Liver (tissue), 9 donors: Measurements from ENCODE around the gene SNX9. TPM values are rescaled to one million over a fixed set of nuclear protein-coding genes. Genes with fewer than 3 reads are reported as not detected.

ENCODE experiments used
- DNase-seq: peaks from one replicate; pipeline ENCODE4 v3.0.0-alpha.2; 2017; ENCODE audit warnings: low spot score
- H3K27ac ChIP-seq, 2 donors: one replicate each; pipeline ENCODE4 v1.7.0; 2013; ENCODE audit warnings: inconsistent platforms in 2 of 2, low read length in 2 of 2, control low read depth in 1 of 2, low read depth in 1 of 2, mild to moderate bottlenecking in 1 of 2
- H3K27me3 ChIP-seq, 4 donors: one replicate each; pipeline versions ENCODE4 v1.6.1 to v1.7.0; 2013; ENCODE audit warnings: low read length in 3 of 4, inconsistent platforms in 1 of 4, mild to moderate bottlenecking in 1 of 4, moderate library complexity in 1 of 4; ENCODE audit not compliant: control insufficient read depth in 4 of 4, insufficient read depth in 4 of 4
- H3K36me3 ChIP-seq, 4 donors: one replicate each; pipeline versions ENCODE4 v1.6.1 to v1.7.0; 2013; ENCODE audit warnings: low read length in 3 of 4, mild to moderate bottlenecking in 3 of 4, low read depth in 1 of 4, moderate library complexity in 1 of 4; ENCODE audit not compliant: control insufficient read depth in 4 of 4, insufficient read depth in 3 of 4
- H3K4me1 ChIP-seq, 4 donors: one replicate each; pipeline versions ENCODE4 v1.6.1 to v1.7.0; 2013; ENCODE audit warnings: low read length in 3 of 4, mild to moderate bottlenecking in 3 of 4, moderate library complexity in 1 of 4; ENCODE audit not compliant: control insufficient read depth in 4 of 4, insufficient read depth in 4 of 4
- H3K4me3 ChIP-seq, 3 donors: one replicate each; pipeline versions ENCODE4 v1.6.1 to v1.7.0; 2013; ENCODE audit warnings: low read length in 3 of 3, control low read depth in 1 of 3, low read depth in 1 of 3, mild to moderate bottlenecking in 1 of 3
- H3K9ac ChIP-seq, 2 donors: one replicate each; pipeline ENCODE4 v1.7.0; 2013; ENCODE audit warnings: low read length in 2 of 2, mild to moderate bottlenecking in 2 of 2, moderate library complexity in 2 of 2, control low read depth in 1 of 2, low read depth in 1 of 2
- H3K9me3 ChIP-seq, 4 donors: one replicate each; pipeline versions ENCODE4 v1.6.1 to v1.7.0; 2013; ENCODE audit warnings: low read length in 3 of 4; ENCODE audit not compliant: control insufficient read depth in 4 of 4
- CTCF ChIP-seq: fragments of 150-350 bp; IDR thresholded peaks from 2 replicates; pipeline ENCODE4 v1.5.1; 2017; ENCODE audit warnings: improper control_type of control experiment, low read depth, low read length; ENCODE audit not compliant: missing input control
- FOXA1 ChIP-seq: IDR thresholded peaks from 2 replicates; pipeline ENCODE4 v1.6.1; 2016; ENCODE audit warnings: antibody characterized with exemption
- GABPA ChIP-seq, 2 donors: IDR thresholded peaks in 1 of 2; conservative IDR thresholded peaks in 1 of 2; 2 replicates each; pipeline ENCODE4 v1.6.1; 2016; ENCODE audit warnings: antibody characterized with exemption in 2 of 2, mild to moderate bottlenecking in 1 of 2, moderate library complexity in 1 of 2
- HNF4A ChIP-seq, 2 donors: conservative IDR thresholded peaks; 2 replicates each; pipeline ENCODE4 v1.6.1; 2016; ENCODE audit warnings: antibody characterized with exemption in 2 of 2, mild to moderate bottlenecking in 2 of 2
- HNF4G ChIP-seq: IDR thresholded peaks from 2 replicates; pipeline ENCODE4 v1.6.1; 2016; ENCODE audit warnings: antibody characterized with exemption
- JUND ChIP-seq, 2 donors: IDR thresholded peaks; 2 replicates each; pipeline ENCODE4 v1.6.1; 2016; ENCODE audit warnings: antibody characterized with exemption in 2 of 2
- MAX ChIP-seq: IDR thresholded peaks from 2 replicates; pipeline ENCODE4 v1.6.1; 2016; ENCODE audit warnings: antibody characterized with exemption
- NR2F2 ChIP-seq: IDR thresholded peaks from 2 replicates; pipeline ENCODE4 v1.6.1; 2016; ENCODE audit warnings: antibody characterized with exemption
- RAD21 ChIP-seq, 2 donors: IDR thresholded peaks; 2 replicates each; pipeline ENCODE4 v1.6.1; 2016; ENCODE audit warnings: antibody characterized with exemption in 2 of 2, mild to moderate bottlenecking in 2 of 2
- REST ChIP-seq: IDR thresholded peaks from 2 replicates; pipeline ENCODE4 v1.6.1; 2016; ENCODE audit warnings: antibody characterized with exemption, mild to moderate bottlenecking
- RXRA ChIP-seq, 2 donors: IDR thresholded peaks; 2 replicates each; pipeline ENCODE4 v1.6.1; 2017 to 2018; ENCODE audit warnings: antibody characterized with exemption in 2 of 2, mild to moderate bottlenecking in 1 of 2
- SP1 ChIP-seq: IDR thresholded peaks from 2 replicates; pipeline ENCODE4 v1.6.1; 2018; ENCODE audit warnings: antibody characterized with exemption, mild to moderate bottlenecking
- TAF1 ChIP-seq: conservative IDR thresholded peaks from 2 replicates; pipeline ENCODE4 v1.6.1; 2016; ENCODE audit warnings: antibody characterized with exemption, mild to moderate bottlenecking
- YY1 ChIP-seq: IDR thresholded peaks from 2 replicates; pipeline ENCODE4 v1.6.1; 2016; ENCODE audit warnings: antibody characterized with exemption, mild to moderate bottlenecking
- ZBTB33 ChIP-seq: IDR thresholded peaks from 2 replicates; pipeline ENCODE4 v1.6.1; 2016; ENCODE audit warnings: antibody characterized with exemption
- WGBS: extraction: QIAGEN DNeasy Blood & Tissue Kit; methylation state at CpG from one replicate; pipeline ENCODE4 v1.1.7; 2013; 5-methylcytosine and 5-hydroxymethylcytosine counted together
- polyA plus RNA-seq, 2 donors: library from polyadenylated mRNA; stranded (reverse) in 1 of 2; unstranded in 1 of 2; fragments of 200-250 nt in 1 of 2; fragments of >200 nt in 1 of 2; fragmentation: Nextera tagmentation in 1 of 2; extraction: Ambion mirVana in 1 of 2; gene quantifications; one replicate each; pipeline versions ENCODE4 v1.2.1 to v1.2.3, GENCODE V29; 2013 to 2015
- total RNA-seq, 2 donors: library from RNA; depleted of rRNA; stranded (reverse); fragments of >200 nt; gene quantifications; one replicate each; pipeline ENCODE4 v1.2.3, GENCODE V29; 2014
- donor health status: healthy.
- donor health status: healthy.
- donor health status: healthy.
- donor health status: healthy.
- donor health status: healthy.

The SNX9 gene
- total and polyA plus RNA-seq, 4 donors: 16.4 to 31.0 (median 22.3) TPM

- TF ChIP-seq REST: no peak
- no peak for TF ChIP-seq RAD21 (IDR thresholded peaks at IDR 0.05)
- no peak for TF ChIP-seq JUND (IDR thresholded peaks at IDR 0.05)
- TF ChIP-seq MAX: no peak
- no peak for TF ChIP-seq RXRA (IDR thresholded peaks at IDR 0.05)
- no peak for TF ChIP-seq FOXA1
- no peak for TF ChIP-seq HNF4A (conservative IDR thresholded peaks at IDR 0.05)
- TF ChIP-seq YY1: no peak
- TF ChIP-seq SP1: no peak
- no peak for TF ChIP-seq GABPA (IDR thresholded peaks at IDR 0.05 in 1 of 2, conservative IDR thresholded peaks at IDR 0.05 in 1 of 2)
Observed at GRCh38 chr6:157885876-157886275, 62.8 kb downstream of the SNX9 start (continued).

GRCh38 chr6:157887892-157888291, 64.8 kb downstream of the SNX9 start:
- Histone ChIP-seq H3K27me3 (no peaks in the 10 kb centered on the region), H3K4me3 (no peak overlapping the region), H3K4me1 (peaks cover 0 to 1% (median 0%) of the 10 kb centered on the region in 4 donors), H3K9ac (no peak overlapping the region), H3K9me3 (no peaks in the 10 kb centered on the region), H3K27ac (no peak overlapping the region), H3K36me3 (peaks cover 0 to 13% (median 10%) of the 10 kb centered on the region in 4 donors)
- no peak for TF ChIP-seq GABPA (IDR thresholded peaks at IDR 0.05 in 1 of 2, conservative IDR thresholded peaks at IDR 0.05 in 1 of 2)
- TF ChIP-seq RAD21 (IDR thresholded peaks at IDR 0.05): no peak
- no peak for TF ChIP-seq NR2F2
- no peak for TF ChIP-seq TAF1
- TF ChIP-seq YY1: no peak
- TF ChIP-seq MAX: no peak
- no peak for TF ChIP-seq JUND (IDR thresholded peaks at IDR 0.05)
- no peak for TF ChIP-seq CTCF
- TF ChIP-seq ZBTB33: no peak
- TF ChIP-seq RXRA (IDR thresholded peaks at IDR 0.05): no peak
- TF ChIP-seq HNF4G: no peak
- TF ChIP-seq FOXA1: no peak
- 83% methylated on average over 4 of the region's 4 CpGs for WGBS
- no peak for DNase-seq
